Esophagus squamous epithelium (tissue), 5 donors: ENCODE data around the gene CFAP97. TPM values are rescaled to one million over a fixed set of nuclear protein-coding genes. Genes with fewer than 3 reads are reported as not detected.
A peak's percentile ranks its signal among the peaks of the same experiment; 100 is the strongest.
"Not testable (repeated sequence)": the region's sequence is repeated elsewhere in the genome, so short reads cannot be mapped to it uniquely, and the experiment has no call there.

Experiments
- DNase-seq: peaks from one replicate; lab custom pipeline; 2025; lab: John Stamatoyannopoulos, UW
- H3K27ac ChIP-seq, 4 donors: fragments of 200-600 bp; sonication (generic); one replicate each; pipeline ENCODE4 v1.5.1; 2016 to 2019; ENCODE audit warnings: mild to moderate bottlenecking in 1 of 4
- H3K27me3 ChIP-seq, 4 donors: fragments of 200-600 bp; sonication (generic); 1 replicate in 3 of 4; 2 replicates in 1 of 4; pipeline versions ENCODE4 v1.5.1 to v1.6.0; 2017 to 2021; ENCODE audit warnings: antibody characterized with exemption in 1 of 4
- H3K36me3 ChIP-seq, 3 donors: fragments of 200-600 bp; sonication (generic); one replicate each; pipeline ENCODE4 v1.5.1; 2016 to 2019
- H3K4me1 ChIP-seq, 3 donors: fragments of 200-600 bp; sonication (generic); one replicate each; pipeline ENCODE4 v1.5.1; 2017 to 2019
- H3K4me3 ChIP-seq, 4 donors: fragments of 200-600 bp; sonication (generic); 1 replicate in 3 of 4; 2 replicates in 1 of 4; pipeline ENCODE4 v1.5.1; 2016 to 2019; ENCODE audit warnings: mild to moderate bottlenecking in 2 of 4, moderate library complexity in 1 of 4
- H3K9me3 ChIP-seq, 3 donors: fragments of 200-600 bp; sonication (generic); one replicate each; pipeline ENCODE4 v1.5.1; 2016 to 2019
- POLR2A ChIP-seq, 4 donors: fragments of 450-650 bp; IDR thresholded peaks; one replicate each; pipeline ENCODE4 v1.6.1; 2017; ENCODE audit warnings: antibody characterized with exemption in 4 of 4, mild to moderate bottlenecking in 4 of 4, moderate library complexity in 3 of 4
- whole genome bisulfite sequencing, 2 donors: methylation state at CpG; one replicate each; pipeline ENCODE4 v1.1.5; 2018; 5-methylcytosine and 5-hydroxymethylcytosine counted together
- intact Hi-C: fragments of 100-400 bp; cut with DNase I; formaldehyde crosslinking; loops from one replicate; pipeline ENCODE4 v1.15.0; 2022
- total RNA-seq, 4 donors: library from RNA; depleted of rRNA; stranded (reverse); fragments of >200 nt; gene quantifications; one replicate each; pipeline ENCODE4 v1.1.0, GENCODE V29; 2016
- TF ChIP-seq, protein P1 (sequence below), 6 experiments: fragments of 450-650 bp in 4 of 6; fragments of 200-600 bp in 2 of 6; sonication (generic) in 2 of 6; IDR thresholded peaks; one replicate each; pipeline ENCODE4 v1.5.1; 2016 to 2019; ENCODE audit warnings: antibody characterized with exemption in 6 of 6, mild to moderate bottlenecking in 4 of 6, moderate library complexity in 4 of 6
- donor health status: DM: yes; HTN: yes; CAD: no.

Gene CFAP97
- total RNA-seq, 4 donors from 2014 or later = 14.6 to 34.0 (median 20.0) TPM

DNA sequence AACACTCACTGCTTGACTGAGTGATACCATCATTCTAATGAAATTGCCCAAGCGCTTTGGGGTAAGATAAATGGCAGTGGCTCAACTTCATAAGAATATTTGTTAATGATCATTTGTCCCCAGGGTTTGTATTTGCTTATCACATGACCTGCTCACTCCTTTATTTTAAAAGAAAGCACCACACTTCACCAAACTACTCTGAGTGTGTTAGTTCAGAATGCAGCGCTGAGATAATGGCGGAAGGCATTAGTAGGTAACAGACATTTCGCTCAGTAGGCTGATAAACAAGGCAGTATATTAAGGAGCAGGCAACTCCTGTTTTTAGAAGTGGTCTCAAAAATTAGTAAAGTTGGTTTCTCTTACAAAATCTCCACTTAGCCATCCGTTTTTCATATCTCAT lies 7.2 kb upstream of the CFAP97 start:
- H3K27ac ChIP-seq = peak overlapping the region in 2 of 4 donors; percentile 81 to 96
- no peak for DNase-seq
- intact Hi-C loops = no loop called here

DNA sequence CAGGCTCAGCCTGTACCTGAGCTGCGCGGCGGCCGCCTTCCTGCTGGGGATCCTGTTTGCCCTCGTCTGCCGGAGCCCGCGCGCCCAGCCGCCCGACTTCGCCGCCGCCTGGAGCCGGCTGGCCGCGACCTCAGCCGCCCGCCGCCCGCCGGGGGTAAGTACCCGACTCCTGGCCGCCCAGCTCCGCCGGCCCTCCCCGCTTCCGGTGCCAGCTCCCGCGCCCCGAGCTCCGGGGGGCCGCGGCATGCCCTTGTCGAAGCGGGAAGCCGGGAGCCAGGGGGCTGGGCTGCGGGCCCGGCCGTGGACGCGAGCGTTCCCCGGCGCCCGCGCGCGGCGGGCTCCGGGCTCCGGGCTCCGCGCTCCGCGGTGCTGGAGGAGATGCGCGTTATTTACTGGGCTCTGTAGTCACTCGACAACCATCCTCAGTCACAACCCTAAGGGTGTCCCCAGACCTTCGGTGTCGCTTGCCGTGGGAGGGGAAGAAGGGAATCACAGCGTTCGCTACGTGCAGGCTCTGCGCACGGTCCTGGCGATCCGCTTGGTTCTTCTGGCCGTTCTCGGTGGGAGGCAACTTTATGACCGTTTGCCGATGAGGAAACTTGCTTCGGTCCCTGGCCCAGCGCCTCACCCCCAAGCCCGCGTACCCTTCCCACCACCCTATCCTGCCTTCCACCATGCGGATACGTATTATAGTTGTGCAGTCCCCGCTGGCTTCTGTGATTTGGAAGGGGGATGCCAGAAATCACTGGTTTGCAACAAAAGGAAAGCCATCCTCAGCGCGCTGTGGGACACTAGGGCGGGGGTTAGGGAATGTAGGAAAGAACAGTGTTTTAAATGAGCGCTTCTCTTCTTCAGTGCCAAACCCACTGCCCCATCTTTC lies 6.5 kb upstream of the CFAP97 start:
- H3K9me3 ChIP-seq = no peaks in the 10 kb centered on the region
- TF ChIP-seq, protein P1, sequence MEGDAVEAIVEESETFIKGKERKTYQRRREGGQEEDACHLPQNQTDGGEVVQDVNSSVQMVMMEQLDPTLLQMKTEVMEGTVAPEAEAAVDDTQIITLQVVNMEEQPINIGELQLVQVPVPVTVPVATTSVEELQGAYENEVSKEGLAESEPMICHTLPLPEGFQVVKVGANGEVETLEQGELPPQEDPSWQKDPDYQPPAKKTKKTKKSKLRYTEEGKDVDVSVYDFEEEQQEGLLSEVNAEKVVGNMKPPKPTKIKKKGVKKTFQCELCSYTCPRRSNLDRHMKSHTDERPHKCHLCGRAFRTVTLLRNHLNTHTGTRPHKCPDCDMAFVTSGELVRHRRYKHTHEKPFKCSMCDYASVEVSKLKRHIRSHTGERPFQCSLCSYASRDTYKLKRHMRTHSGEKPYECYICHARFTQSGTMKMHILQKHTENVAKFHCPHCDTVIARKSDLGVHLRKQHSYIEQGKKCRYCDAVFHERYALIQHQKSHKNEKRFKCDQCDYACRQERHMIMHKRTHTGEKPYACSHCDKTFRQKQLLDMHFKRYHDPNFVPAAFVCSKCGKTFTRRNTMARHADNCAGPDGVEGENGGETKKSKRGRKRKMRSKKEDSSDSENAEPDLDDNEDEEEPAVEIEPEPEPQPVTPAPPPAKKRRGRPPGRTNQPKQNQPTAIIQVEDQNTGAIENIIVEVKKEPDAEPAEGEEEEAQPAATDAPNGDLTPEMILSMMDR (IDR thresholded peaks at IDR 0.05) = no peak
- peak in 2 of 4 donors; percentile 24 to 29 for TF ChIP-seq POLR2A (IDR thresholded peaks at IDR 0.05)
- H3K27me3 ChIP-seq = no peaks in the 10 kb centered on the region
- peak overlapping the region; percentile 64 to 83 (median 80) for H3K4me3 ChIP-seq
- H3K27ac ChIP-seq = peak overlapping the region; percentile 81 to 96 (median 92)
- no peaks in the 10 kb centered on the region for H3K36me3 ChIP-seq
- intact Hi-C loops = no loop called here
- WGBS, 2 donors = 0 to 4% methylated on average over 6 to 13 of the region's 84 CpGs
- DNase-seq = no peak
- H3K4me1 ChIP-seq = peaks cover 4 to 29% (median 5%) of the 10 kb centered on the region in 3 donors

More for the DNA sequence above, 7.2 kb upstream of the CFAP97 start:
- H3K27me3 ChIP-seq = no peaks in the 10 kb centered on the region
- TF ChIP-seq, protein P1 (IDR thresholded peaks at IDR 0.05) = no peak
- TF ChIP-seq POLR2A (IDR thresholded peaks at IDR 0.05) = no peak
- H3K36me3 ChIP-seq = no peaks in the 10 kb centered on the region
- peak overlapping the region; percentile 64 to 83 (median 80) for H3K4me3 ChIP-seq
- no peaks in the 10 kb centered on the region for H3K9me3 ChIP-seq
- WGBS, 2 donors = 65 to 70% methylated on average over 5 of the region's 5 CpGs
- peaks cover 5 to 33% (median 7%) of the 10 kb centered on the region in 3 donors for H3K4me1 ChIP-seq

DNA sequence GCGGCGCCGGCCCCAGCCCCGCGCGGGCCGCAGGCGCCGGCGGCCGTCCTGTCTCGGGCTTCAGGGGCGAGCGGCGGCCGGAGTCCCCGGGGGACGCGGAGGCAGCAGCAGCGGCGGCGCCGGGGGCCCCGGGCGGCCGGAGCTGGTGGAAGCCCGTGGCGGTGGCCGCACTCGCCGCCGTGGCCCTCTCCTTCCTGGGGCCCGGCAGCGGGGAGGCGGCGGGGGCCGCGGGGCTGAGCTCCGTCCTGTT lies 6.0 kb upstream of the CFAP97 start:
- H3K4me1 ChIP-seq = peaks cover 7 to 34% (median 8%) of the 10 kb centered on the region in 3 donors
- H3K27ac ChIP-seq = peak overlapping the region; percentile 81 to 96 (median 92)
- not testable (repeated sequence) for H3K27me3 ChIP-seq, DNase-seq, H3K9me3 ChIP-seq, H3K36me3 ChIP-seq
- intact Hi-C loops = loop anchor here (10.0 kb wide), 1 partner anchor 185 kb away; the partner anchor contains the start of genes ANKRD37 and LRP2BP
- peak overlapping the region; percentile 64 to 83 (median 80) for H3K4me3 ChIP-seq
- no CpG with 5 or more reads among the region's 39 CpGs for WGBS, 2 donors

DNA sequence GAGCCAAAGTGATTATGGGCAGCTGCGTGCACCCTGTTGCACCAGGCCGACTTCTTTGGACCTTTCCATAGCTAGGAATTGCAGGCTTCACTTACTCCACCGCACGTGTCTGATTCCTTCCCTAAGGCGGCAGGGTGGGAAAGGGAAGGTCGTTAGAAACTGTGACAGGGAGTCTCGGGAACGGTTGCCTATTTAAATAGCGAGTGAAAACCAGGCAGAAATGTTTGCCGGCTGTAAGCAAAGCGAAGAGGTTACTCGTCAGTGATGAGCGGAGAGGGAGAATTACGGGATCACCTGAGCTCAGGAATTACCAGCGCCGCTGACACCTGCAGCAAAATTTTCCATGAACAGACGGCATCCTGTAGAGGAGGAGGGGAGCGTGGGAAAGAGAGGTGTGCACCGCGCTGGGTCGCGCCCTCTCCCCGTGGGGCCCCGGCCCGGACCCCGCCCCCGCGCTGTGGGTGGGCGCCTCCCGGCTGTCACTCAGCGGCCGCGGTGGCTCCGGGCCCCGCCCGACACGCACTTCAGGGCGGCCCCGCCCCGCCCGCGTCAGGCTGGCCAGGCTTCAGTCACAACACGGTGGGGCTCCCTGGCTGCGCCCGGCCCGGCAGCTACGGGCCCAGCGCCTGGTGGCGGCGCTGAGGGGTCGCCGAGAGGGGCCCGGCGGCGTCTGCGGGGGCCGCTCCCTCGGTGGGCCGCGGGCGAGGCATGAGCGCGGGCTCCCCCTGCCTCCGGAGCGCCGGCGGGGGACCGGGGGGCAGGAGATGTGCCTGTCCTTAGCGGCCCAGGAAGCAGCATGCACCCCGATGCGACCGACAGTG lies 5.4 kb upstream of the CFAP97 start, which contains the start of gene SNX25:
Gene SNX25, plus strand, starts transcription at position 568 of the 821 bp plus-strand sequence. Its CDS starts 229 bp downstream, at position 797.
- no peaks in the 10 kb centered on the region for H3K9me3 ChIP-seq
- peak within 1 kb of the TSS; percentile 64 to 83 (median 80) for H3K4me3 ChIP-seq
- intact Hi-C loops = loop anchor here (10.0 kb wide), 1 partner anchor 186 kb away; the partner anchor contains the start of genes ANKRD37 and LRP2BP
- H3K36me3 ChIP-seq = no peaks in the 10 kb centered on the region
- 3 to 4% methylated on average over 16 to 20 of the region's 72 CpGs for whole genome bisulfite sequencing, 2 donors
- H3K27me3 ChIP-seq = no peaks in the 10 kb centered on the region
- DNase-seq = peak; percentile 14
- peaks cover 13 to 40% (median 13%) of the 10 kb centered on the region in 3 donors for H3K4me1 ChIP-seq
- H3K27ac ChIP-seq = peak within 1 kb of the TSS; percentile 81 to 96 (median 92)
- TF ChIP-seq POLR2A (IDR thresholded peaks at IDR 0.05) = peak in 3 of 4 donors; percentile 76 to 97 (median 96)
- TF ChIP-seq, protein P1 (IDR thresholded peaks at IDR 0.05) = peak in 4 of 6 experiments; percentile 28 to 40 (median 32)

DNA sequence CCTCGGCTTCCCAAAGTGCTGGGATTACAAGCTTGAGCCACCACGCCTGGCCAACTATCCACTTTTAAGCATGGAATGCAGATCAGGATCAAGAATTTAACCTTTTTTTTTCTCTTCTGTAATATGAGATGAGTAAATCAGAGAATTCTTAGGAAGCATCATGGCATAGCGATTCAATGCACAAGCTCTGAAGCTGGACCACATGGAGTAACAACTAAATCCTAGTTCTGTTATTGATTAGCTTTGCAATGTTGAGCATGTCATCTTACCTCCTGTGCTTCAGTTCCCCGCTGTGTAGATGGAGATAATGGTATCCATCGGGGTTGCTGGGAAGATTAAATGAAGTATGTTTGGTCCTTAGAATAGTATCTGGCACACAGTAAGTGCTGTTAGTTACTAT lies 3.7 kb upstream of the CFAP97 start:
- WGBS, 2 donors = 90 to 95% methylated on average over 5 of the region's 5 CpGs
- Histone ChIP-seq H3K27ac (no peak overlapping the region), H3K4me1 (peaks cover 18 to 52% (median 19%) of the 10 kb centered on the region in 3 donors), H3K36me3 (no peaks in the 10 kb centered on the region), H3K9me3 (no peaks in the 10 kb centered on the region), H3K4me3 (no peak overlapping the region), H3K27me3 (no peaks in the 10 kb centered on the region)
- DNase-seq = no peak
- no peak for TF ChIP-seq POLR2A (IDR thresholded peaks at IDR 0.05)
- TF ChIP-seq, protein P1 (IDR thresholded peaks at IDR 0.05) = no peak
- intact Hi-C loops = loop anchor here (10.0 kb wide), 1 partner anchor 187 kb away; the partner anchor contains the start of genes ANKRD37 and LRP2BP
